Adrenal gland (tissue), 5 donors: ENCODE data around the gene INPP4B.

Experiments
- POLR2A ChIP-seq, 2 donors: fragments of 450-650 bp; IDR thresholded peaks; one replicate each; pipeline ENCODE4 v1.6.1; 2017; ENCODE audit warnings: antibody characterized with exemption in 2 of 2, mild to moderate bottlenecking in 2 of 2, moderate library complexity in 1 of 2
- TF ChIP-seq, protein P1 (sequence below), 6 experiments: fragments of 450-650 bp in 4 of 6; fragments of 200-600 bp in 2 of 6; sonication (generic) in 1 of 6; IDR thresholded peaks; 1 replicate in 5 of 6; 2 replicates in 1 of 6; pipeline versions ENCODE4 v1.5.1 to v1.8.0; 2016 to 2021; ENCODE audit warnings: antibody characterized with exemption in 6 of 6, mild to moderate bottlenecking in 2 of 6, moderate library complexity in 1 of 6
- donor health status: DM: no; HTN: no; CAD: no.

DNA sequence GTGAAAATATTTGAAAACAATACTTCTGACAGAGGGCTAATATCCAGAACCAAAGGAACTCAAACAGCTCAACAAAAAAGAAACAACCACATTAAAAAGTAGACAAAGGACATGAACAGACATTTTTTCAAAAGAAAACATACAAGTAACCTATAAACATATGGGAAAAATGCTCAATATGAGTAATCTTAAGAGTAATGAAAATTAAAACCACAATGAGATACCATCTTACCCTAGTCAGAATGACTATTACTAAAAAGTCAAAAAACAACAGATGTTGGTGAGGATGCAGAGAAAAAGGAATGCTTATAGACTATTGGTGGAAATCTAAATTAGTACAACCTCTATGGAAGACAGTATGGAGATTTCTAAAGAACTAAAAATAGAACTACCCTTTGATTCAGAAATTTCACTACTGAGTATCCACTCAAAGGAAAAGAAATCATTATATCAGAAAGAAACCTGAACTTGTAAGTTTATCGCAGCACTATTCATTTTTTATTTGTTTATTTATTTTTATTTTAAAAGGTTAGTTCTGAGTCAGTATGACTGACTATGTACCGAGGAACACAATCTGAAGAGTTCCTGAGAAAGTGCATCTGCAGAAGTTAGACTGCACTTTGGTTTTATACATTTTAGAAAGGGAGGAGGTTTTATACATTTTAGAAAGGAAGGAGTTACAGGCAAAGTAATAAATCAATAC is 231.3 kb downstream of the INPP4B start:
- TF ChIP-seq, protein P1, sequence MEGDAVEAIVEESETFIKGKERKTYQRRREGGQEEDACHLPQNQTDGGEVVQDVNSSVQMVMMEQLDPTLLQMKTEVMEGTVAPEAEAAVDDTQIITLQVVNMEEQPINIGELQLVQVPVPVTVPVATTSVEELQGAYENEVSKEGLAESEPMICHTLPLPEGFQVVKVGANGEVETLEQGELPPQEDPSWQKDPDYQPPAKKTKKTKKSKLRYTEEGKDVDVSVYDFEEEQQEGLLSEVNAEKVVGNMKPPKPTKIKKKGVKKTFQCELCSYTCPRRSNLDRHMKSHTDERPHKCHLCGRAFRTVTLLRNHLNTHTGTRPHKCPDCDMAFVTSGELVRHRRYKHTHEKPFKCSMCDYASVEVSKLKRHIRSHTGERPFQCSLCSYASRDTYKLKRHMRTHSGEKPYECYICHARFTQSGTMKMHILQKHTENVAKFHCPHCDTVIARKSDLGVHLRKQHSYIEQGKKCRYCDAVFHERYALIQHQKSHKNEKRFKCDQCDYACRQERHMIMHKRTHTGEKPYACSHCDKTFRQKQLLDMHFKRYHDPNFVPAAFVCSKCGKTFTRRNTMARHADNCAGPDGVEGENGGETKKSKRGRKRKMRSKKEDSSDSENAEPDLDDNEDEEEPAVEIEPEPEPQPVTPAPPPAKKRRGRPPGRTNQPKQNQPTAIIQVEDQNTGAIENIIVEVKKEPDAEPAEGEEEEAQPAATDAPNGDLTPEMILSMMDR (IDR thresholded peaks at IDR 0.05), result no peak
- no peak for TF ChIP-seq POLR2A (IDR thresholded peaks at IDR 0.05)
